GM12864 (cell line): Measurements from ENCODE around the gene ZHX3.
A peak's percentile ranks its signal among the peaks of the same experiment; 100 is the strongest.

ENCODE experiments used
- DNase-seq: peaks from one replicate; pipeline ENCODE4 v3.0.0-alpha.2; 2011; ENCODE audit warnings: low read depth
- H3K4me3 ChIP-seq: 2 replicates; pipeline ENCODE4 v1.5.1; 2011; ENCODE audit warnings: mild to moderate bottlenecking, low read depth, low read length, control low read depth
- CTCF ChIP-seq: IDR thresholded peaks from 2 replicates; pipeline ENCODE4 v1.5.1; 2011; ENCODE audit warnings: low read depth, mild to moderate bottlenecking, moderate library complexity, low read length, control low read depth, inconsistent platforms; ENCODE audit errors: missing control alignments

The ZHX3 gene

DNA sequence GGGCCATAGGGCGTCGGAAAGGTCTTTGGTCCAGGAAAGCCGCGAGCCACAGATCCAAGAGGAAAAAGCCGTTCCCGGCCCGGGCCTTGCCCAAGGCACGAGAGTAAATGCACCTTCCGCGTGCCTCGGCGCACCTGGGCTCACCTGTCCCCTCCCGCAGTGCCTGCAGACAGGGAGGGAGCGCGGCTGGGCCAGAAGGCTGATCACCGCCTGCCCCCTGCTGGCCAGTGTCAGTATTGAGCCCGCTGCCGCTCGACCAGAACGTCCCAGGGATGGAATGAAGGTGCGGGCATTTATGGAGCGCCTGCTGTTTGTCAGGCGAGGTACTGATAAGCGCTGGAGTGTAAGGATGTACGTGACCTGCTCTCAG lies 22.4 kb upstream of the ZHX3 start:
- H3K4me3 ChIP-seq, result no peak overlapping the region; the same call in 1 of the 2 replicates
- DNase-seq, result no peak
- peak; percentile 95 for TF ChIP-seq CTCF

GRCh38 chr20:41336711-41337492 lies 19.4 kb upstream of the ZHX3 start:
- no peak for TF ChIP-seq CTCF
- DNase-seq, result no peak
- no peak overlapping the region for H3K4me3 ChIP-seq

- no peak overlapping the region for H3K4me3 ChIP-seq
- no peak for TF ChIP-seq CTCF
- DNase-seq, result no peak
Observed at GRCh38 chr20:41335591-41335990, 18.1 kb upstream of the ZHX3 start.

GRCh38 chr20:41334443-41335421 lies 17.2 kb upstream of the ZHX3 start:
- no peak for DNase-seq
- no peak for TF ChIP-seq CTCF
- no peak overlapping the region for H3K4me3 ChIP-seq

- DNase-seq, result no peak
- TF ChIP-seq CTCF, result no peak
- H3K4me3 ChIP-seq, result no peak overlapping the region
Observed at GRCh38 chr20:41334036-41334435, 16.5 kb upstream of the ZHX3 start.

DNA sequence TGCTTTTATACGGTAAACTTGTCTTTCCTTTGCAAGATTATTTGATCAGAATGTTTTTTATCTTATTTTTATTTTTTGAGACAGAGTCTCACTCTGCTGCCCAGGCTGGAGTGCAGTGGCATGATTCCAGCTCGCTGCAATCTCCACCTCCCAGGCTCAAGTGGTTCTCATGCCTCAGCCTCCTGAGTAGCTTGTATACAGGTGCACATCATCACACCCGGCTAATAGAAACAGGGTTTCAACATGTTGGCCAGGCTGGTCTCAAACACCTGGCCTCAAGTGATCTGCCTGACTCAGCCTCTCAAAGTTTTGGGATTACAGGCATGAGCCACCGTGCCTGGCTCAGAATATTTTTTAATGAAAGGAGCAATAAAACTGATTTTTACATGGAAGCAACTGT lies 14.2 kb upstream of the ZHX3 start:
- DNase-seq, result no peak
- no peak overlapping the region for H3K4me3 ChIP-seq
- no peak for TF ChIP-seq CTCF
